GM12872 (cell line): ENCODE measurements around the gene AJAP1.

Source experiments
- CTCF ChIP-seq: IDR thresholded peaks from 3 replicates; pipeline ENCODE4 v1.5.1; 2011; ENCODE audit warnings: low read depth, mild to moderate bottlenecking, low read length, moderate library complexity; ENCODE audit not compliant: insufficient read depth

AJAP1 gene

DNA sequence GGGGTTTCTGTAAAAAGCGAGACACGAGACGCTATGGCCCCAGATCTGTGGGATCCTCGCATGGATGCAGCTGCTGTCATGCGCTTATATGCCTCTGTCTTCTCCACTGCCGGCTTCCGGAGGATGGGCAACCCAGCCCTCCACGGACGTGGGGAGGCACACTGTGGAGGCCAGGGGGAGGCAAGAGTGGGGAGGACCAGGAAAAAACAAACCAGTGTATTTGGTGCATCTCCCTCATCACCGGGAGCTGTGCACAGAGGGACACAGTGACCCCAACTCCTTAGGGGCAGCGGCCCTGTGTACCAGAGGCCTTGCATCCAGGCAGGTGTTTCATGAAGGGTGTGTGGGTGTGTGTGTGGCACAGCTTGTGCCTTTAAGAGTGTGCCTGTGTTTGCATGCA is 95.0 kb downstream of the AJAP1 start:
- no peak for TF ChIP-seq CTCF

- TF ChIP-seq CTCF = no peak
Measured at GRCh38 chr1:4750177-4750576, 95.8 kb downstream of the AJAP1 start.

- TF ChIP-seq CTCF = no peak
Measured at GRCh38 chr1:4752059-4752458, 97.7 kb downstream of the AJAP1 start.

- no peak for TF ChIP-seq CTCF
Measured at GRCh38 chr1:4754816-4755215, 100.4 kb downstream of the AJAP1 start.

GRCh38 chr1:4755301-4755845 is 101.0 kb downstream of the AJAP1 start:
- TF ChIP-seq CTCF = no peak

GRCh38 chr1:4755864-4756504 is 101.6 kb downstream of the AJAP1 start:
- no peak for TF ChIP-seq CTCF

DNA sequence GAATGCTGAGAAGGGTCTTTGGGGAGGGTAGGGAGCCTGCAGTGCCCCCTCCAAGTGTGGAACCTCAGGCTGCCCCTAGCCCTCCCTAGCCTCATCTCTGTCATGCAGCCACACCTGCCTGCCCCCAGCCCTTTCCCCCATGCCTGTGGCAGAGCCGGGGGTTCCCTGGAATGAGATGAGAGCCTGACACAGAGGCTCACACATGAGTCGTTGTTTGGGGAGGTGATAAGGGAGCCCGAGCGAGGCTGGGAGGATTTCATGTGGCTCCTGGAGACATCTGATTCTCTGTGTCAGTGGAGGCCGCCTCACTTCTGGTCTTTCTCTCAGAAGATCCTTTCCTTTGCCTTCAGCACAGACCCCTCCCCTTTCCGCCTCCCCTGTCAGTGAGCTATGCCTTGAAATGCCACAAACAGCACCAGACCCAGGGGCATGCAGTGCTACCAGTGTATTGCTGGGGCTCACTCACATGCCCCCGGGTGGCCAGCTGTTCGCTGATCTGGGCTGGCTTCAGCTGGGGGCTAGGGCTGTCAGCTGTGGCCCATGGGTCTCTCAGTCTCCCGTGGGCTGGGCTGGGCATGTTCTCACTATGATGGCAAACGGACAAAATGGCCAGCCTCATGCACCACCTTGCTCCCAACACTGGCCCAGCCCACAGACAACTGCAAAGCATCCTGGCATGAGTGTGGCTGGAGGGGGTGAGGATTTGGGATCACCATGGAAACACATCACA is 102.6 kb downstream of the AJAP1 start:
- TF ChIP-seq CTCF = no peak
